CD4-positive, alpha-beta memory T cell (primary cell): Measurements from ENCODE around the gene ANKRD33B. TPM values are rescaled to one million over a fixed set of nuclear protein-coding genes. Genes with fewer than 3 reads are reported as not detected.
A peak's percentile ranks its signal among the peaks of the same experiment; 100 is the strongest.

Source experiments
- CTCF ChIA-PET: fragments of 350-600 bp; sonication (Branson Sonifier 250); formaldehyde crosslinking; loops from one replicate; lab custom pipeline; 2021; ENCODE audit warnings: inconsistent platforms; ENCODE audit not compliant: partially characterized antibody; lab: Charles Lee
- POLR2A ChIA-PET: fragments of 350-600 bp; sonication (Branson Sonifier 250); formaldehyde crosslinking; loops from one replicate; lab custom pipeline; 2021; ENCODE audit not compliant: partially characterized antibody; lab: Charles Lee
- DNase-seq, 5 donors: peaks; one replicate each; pipeline versions ENCODE4 v3.0.0 to v3.0.0-alpha.2; 2020 to 2022; ENCODE audit warnings: mixed read lengths in 1 of 5
- H3K27ac ChIP-seq: one replicate; pipeline ENCODE4 v1.7.0; 2013; ENCODE audit warnings: low read depth, low read length
- H3K27me3 ChIP-seq: 2 replicates; pipeline ENCODE4 v1.7.0; 2013; ENCODE audit warnings: mild to moderate bottlenecking, low read length, moderate library complexity; ENCODE audit not compliant: insufficient read depth
- H3K36me3 ChIP-seq: 2 replicates; pipeline ENCODE4 v1.7.0; 2013; ENCODE audit warnings: mild to moderate bottlenecking, low read length, moderate library complexity; ENCODE audit not compliant: insufficient read depth
- H3K4me1 ChIP-seq: 2 replicates; pipeline ENCODE4 v1.7.0; 2013; ENCODE audit warnings: mild to moderate bottlenecking, low read length, moderate library complexity; ENCODE audit not compliant: insufficient read depth
- H3K4me3 ChIP-seq, 2 donors: one replicate each; pipeline ENCODE4 v1.7.0; 2013; ENCODE audit warnings: low read length in 2 of 2, mild to moderate bottlenecking in 1 of 2
- H3K9me3 ChIP-seq, 2 donors: one replicate each; pipeline ENCODE4 v1.7.0; 2013; ENCODE audit warnings: low read length in 2 of 2, control low read depth in 1 of 2; ENCODE audit not compliant: control insufficient read depth in 1 of 2
- H3K27ac Mint-ChIP-seq, 7 donors: one replicate each; pipeline ENCODE4 v1.8.0; 2020 to 2021; ENCODE audit warnings: mixed read lengths in 7 of 7, mild to moderate bottlenecking in 6 of 7, inconsistent platforms in 3 of 7, moderate library complexity in 3 of 7
- H3K27me3 Mint-ChIP-seq, 2 donors: one replicate each; pipeline ENCODE4 v1.8.0; 2020 to 2021; ENCODE audit warnings: mixed read lengths in 2 of 2
- H3K36me3 Mint-ChIP-seq, 2 donors: one replicate each; pipeline ENCODE4 v1.8.0; 2020 to 2021; ENCODE audit warnings: mixed read lengths in 2 of 2, inconsistent platforms in 1 of 2, mild to moderate bottlenecking in 1 of 2
- H3K4me1 Mint-ChIP-seq, 4 donors: one replicate each; pipeline ENCODE4 v1.8.0; 2020 to 2021; ENCODE audit warnings: mixed read lengths in 4 of 4, mild to moderate bottlenecking in 1 of 4
- H3K4me3 Mint-ChIP-seq, 8 donors: one replicate each; pipeline ENCODE4 v1.8.0; 2020 to 2021; ENCODE audit warnings: mixed read lengths in 8 of 8, mild to moderate bottlenecking in 7 of 8, moderate library complexity in 6 of 8, inconsistent platforms in 3 of 8
- H3K9me3 Mint-ChIP-seq, 8 donors: one replicate each; pipeline ENCODE4 v1.8.0; 2020 to 2021; ENCODE audit warnings: mixed read lengths in 8 of 8, mild to moderate bottlenecking in 5 of 8, inconsistent platforms in 3 of 8, moderate library complexity in 1 of 8
- intact Hi-C: fragments of 100-400 bp; cut with micrococcal nuclease; formaldehyde crosslinking; loops from one replicate; pipeline ENCODE4 v1.15.1; 2023
- polyA plus RNA-seq, 2 donors: library from polyadenylated mRNA; unstranded; fragments of 300-500 nt; fragmentation: Illumina TruSeq; gene quantifications; one replicate each; pipeline ENCODE4 v1.2.3, GENCODE V29; 2021
- total RNA-seq, 2 experiments: library from RNA; stranded (reverse); gene quantifications; one replicate each; pipeline ENCODE4 v1.2.3, GENCODE V29; 2021

ANKRD33B gene
- total and polyA plus RNA-seq, 4 experiments from 2014 or later: 0.05 to 2.3 (median 1.2) TPM

- peaks cover 0 to under 1% (median 0%) of the 10 kb centered on the region in 4 donors for H3K4me1 Mint-ChIP-seq
Measured at GRCh38 chr5:10649666-10650380, 86.0 kb downstream of the ANKRD33B start.

GRCh38 chr5:10652151-10652550 is 88.3 kb downstream of the ANKRD33B start:
- DNase-seq: no peak
- H3K4me1 ChIP-seq: no peaks in the 10 kb centered on the region
- H3K4me1 Mint-ChIP-seq: no peaks in the 10 kb centered on the region
- no peak overlapping the region for H3K27ac Mint-ChIP-seq
- no peaks in the 10 kb centered on the region for H3K36me3 Mint-ChIP-seq
- H3K27me3 ChIP-seq: no peaks in the 10 kb centered on the region
- ChIA-PET POLR2A (no interaction called here), CTCF (no interaction called here)
- H3K9me3 ChIP-seq: no peaks in the 10 kb centered on the region
- intact Hi-C loops: no loop called here
- H3K4me3 ChIP-seq: no peak overlapping the region
- no peak overlapping the region for H3K27ac ChIP-seq
- H3K27me3 Mint-ChIP-seq: no peaks in the 10 kb centered on the region
- no peaks in the 10 kb centered on the region for H3K36me3 ChIP-seq
- peaks cover 0 to 2% (median 0%) of the 10 kb centered on the region in 8 donors for H3K9me3 Mint-ChIP-seq
- H3K4me3 Mint-ChIP-seq: no peak overlapping the region

More at GRCh38 chr5:10649666-10650380, 86.0 kb downstream of the ANKRD33B start:
- peaks cover 0 to 2% (median 0%) of the 10 kb centered on the region in 8 donors for H3K9me3 Mint-ChIP-seq
- DNase-seq: no peak
- no peaks in the 10 kb centered on the region for H3K27me3 Mint-ChIP-seq
- CTCF ChIA-PET: no interaction called here
- H3K36me3 ChIP-seq: no peaks in the 10 kb centered on the region
- H3K27me3 ChIP-seq: no peaks in the 10 kb centered on the region
- no peak overlapping the region for H3K27ac Mint-ChIP-seq
- H3K27ac ChIP-seq: no peak overlapping the region
- intact Hi-C loops: no loop called here
- POLR2A ChIA-PET: no interaction called here
- H3K4me3 ChIP-seq: no peak overlapping the region
- H3K4me1 ChIP-seq: no peaks in the 10 kb centered on the region
- H3K36me3 Mint-ChIP-seq: no peaks in the 10 kb centered on the region
- no peaks in the 10 kb centered on the region for H3K9me3 ChIP-seq
- H3K4me3 Mint-ChIP-seq: no peak overlapping the region

GRCh38 chr5:10652606-10653005 is 88.7 kb downstream of the ANKRD33B start:
- H3K9me3 Mint-ChIP-seq: peaks cover 0 to 2% (median 0%) of the 10 kb centered on the region in 8 donors
- Histone ChIP-seq H3K4me3 (no peak overlapping the region), H3K9me3 (no peaks in the 10 kb centered on the region), H3K36me3 (no peaks in the 10 kb centered on the region), H3K4me1 (no peaks in the 10 kb centered on the region), H3K27ac (no peak overlapping the region), H3K27me3 (no peaks in the 10 kb centered on the region)
- no peak overlapping the region for H3K27ac Mint-ChIP-seq
- H3K4me1 Mint-ChIP-seq: no peaks in the 10 kb centered on the region
- no peaks in the 10 kb centered on the region for H3K27me3 Mint-ChIP-seq
- intact Hi-C loops: no loop called here
- DNase-seq: no peak
- no peak overlapping the region for H3K4me3 Mint-ChIP-seq
- ChIA-PET CTCF (no interaction called here), POLR2A (no interaction called here)
- no peaks in the 10 kb centered on the region for H3K36me3 Mint-ChIP-seq

DNA sequence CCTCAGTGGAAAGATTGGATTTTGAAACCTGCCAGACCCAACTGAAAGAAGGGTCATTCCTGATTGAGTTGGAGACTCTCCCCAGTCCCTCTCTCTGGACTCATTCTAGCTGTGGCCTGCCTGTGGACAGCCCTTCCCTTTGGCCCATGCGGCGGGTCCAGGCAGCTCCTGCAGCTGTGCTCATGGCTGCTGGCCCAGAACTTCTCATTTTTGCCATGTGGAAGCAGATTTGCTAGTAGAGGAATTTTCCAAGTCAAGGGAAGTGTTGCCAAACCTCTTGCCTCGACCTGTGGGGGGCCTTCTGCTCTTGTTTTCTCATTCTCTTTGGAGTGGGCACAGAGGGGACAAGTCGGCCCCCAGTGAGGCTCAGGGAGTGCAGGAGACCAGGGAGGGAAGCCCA is 89.2 kb downstream of the ANKRD33B start:
- H3K27me3 ChIP-seq: no peaks in the 10 kb centered on the region
- Mint-ChIP-seq H3K4me1 (no peaks in the 10 kb centered on the region), H3K4me3 (no peak overlapping the region), H3K27me3 (no peaks in the 10 kb centered on the region), H3K9me3 (peaks cover 0 to 2% (median 0%) of the 10 kb centered on the region in 8 donors), H3K27ac (no peak overlapping the region), H3K36me3 (no peaks in the 10 kb centered on the region)
- no peak overlapping the region for H3K4me3 ChIP-seq
- CTCF ChIA-PET: no interaction called here
- H3K27ac ChIP-seq: no peak overlapping the region
- POLR2A ChIA-PET: no interaction called here
- no peaks in the 10 kb centered on the region for H3K4me1 ChIP-seq
- no peaks in the 10 kb centered on the region for H3K36me3 ChIP-seq
- intact Hi-C loops: no loop called here
- no peak for DNase-seq
- no peaks in the 10 kb centered on the region for H3K9me3 ChIP-seq

GRCh38 chr5:10653751-10654400 is 90.0 kb downstream of the ANKRD33B start:
- H3K36me3 ChIP-seq: no peaks in the 10 kb centered on the region
- ChIA-PET POLR2A (no interaction called here), CTCF (no interaction called here)
- intact Hi-C loops: no loop called here
- peaks cover 0 to 4% (median 0%) of the 10 kb centered on the region in 8 donors for H3K9me3 Mint-ChIP-seq
- no peaks in the 10 kb centered on the region for H3K9me3 ChIP-seq
- no peak overlapping the region for H3K4me3 ChIP-seq
- H3K27ac Mint-ChIP-seq: no peak overlapping the region
- no peaks in the 10 kb centered on the region for H3K4me1 ChIP-seq
- no peaks in the 10 kb centered on the region for H3K4me1 Mint-ChIP-seq
- H3K27me3 ChIP-seq: no peaks in the 10 kb centered on the region
- no peak overlapping the region for H3K4me3 Mint-ChIP-seq
- H3K27ac ChIP-seq: no peak overlapping the region
- no peaks in the 10 kb centered on the region for H3K27me3 Mint-ChIP-seq
- no peaks in the 10 kb centered on the region for H3K36me3 Mint-ChIP-seq
- DNase-seq: no peak

GRCh38 chr5:10654566-10654965 is 90.7 kb downstream of the ANKRD33B start:
- Mint-ChIP-seq H3K4me1 (no peaks in the 10 kb centered on the region), H3K27me3 (no peaks in the 10 kb centered on the region), H3K36me3 (no peaks in the 10 kb centered on the region), H3K27ac (peak overlapping the region in 1 of 7 donors; percentile 20), H3K4me3 (no peak overlapping the region), H3K9me3 (peaks cover 0 to 4% (median 0%) of the 10 kb centered on the region in 8 donors)
- ChIA-PET POLR2A (no interaction called here), CTCF (no interaction called here)
- H3K27me3 ChIP-seq: no peaks in the 10 kb centered on the region
- DNase-seq: no peak
- H3K27ac ChIP-seq: no peak overlapping the region
- H3K4me1 ChIP-seq: no peaks in the 10 kb centered on the region
- no peak overlapping the region for H3K4me3 ChIP-seq
- intact Hi-C loops: no loop called here
- no peaks in the 10 kb centered on the region for H3K36me3 ChIP-seq
- no peaks in the 10 kb centered on the region for H3K9me3 ChIP-seq

DNA sequence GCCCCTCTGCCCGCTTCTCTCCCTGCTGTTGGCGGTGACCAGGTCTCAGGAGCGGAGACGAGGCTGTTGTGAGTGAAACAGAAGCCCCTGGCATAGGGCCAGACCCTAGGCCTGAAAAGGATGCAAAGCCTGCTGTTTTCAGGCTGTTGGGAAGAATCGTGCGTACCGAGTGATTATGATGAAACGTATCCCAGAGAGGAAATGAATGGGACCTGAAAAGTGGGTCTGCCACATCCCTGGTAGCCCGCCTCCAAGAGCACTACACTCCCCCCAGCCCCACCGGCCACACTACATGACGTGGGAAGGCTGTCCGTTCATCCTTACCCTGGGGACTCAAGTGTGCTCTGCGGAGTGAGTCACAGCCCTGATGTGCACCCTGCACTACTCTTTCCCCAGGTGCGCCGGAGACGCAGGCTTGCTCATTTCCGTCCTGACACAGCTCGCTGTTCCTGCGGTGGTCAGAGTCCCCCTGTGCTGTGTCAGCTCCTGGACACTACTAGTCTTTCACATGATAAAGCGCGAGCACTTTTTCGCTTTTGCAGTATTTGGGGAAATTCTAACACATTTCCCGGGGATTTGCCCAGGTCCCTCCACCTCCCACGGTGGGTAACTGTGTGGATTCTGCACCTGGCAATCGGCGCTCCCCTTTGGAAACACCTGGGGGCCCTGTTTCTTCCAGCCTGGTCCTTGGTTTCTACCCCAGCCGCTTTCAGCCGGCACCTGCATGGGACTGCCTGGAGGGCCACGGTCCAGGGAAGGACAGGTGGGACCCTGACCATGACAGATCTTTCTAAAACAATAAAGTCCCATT is 91.5 kb downstream of the ANKRD33B start:
- Histone ChIP-seq H3K4me1 (no peaks in the 10 kb centered on the region), H3K4me3 (no peak overlapping the region), H3K36me3 (no peaks in the 10 kb centered on the region), H3K27me3 (no peaks in the 10 kb centered on the region), H3K27ac (no peak overlapping the region), H3K9me3 (no peaks in the 10 kb centered on the region)
- Mint-ChIP-seq H3K9me3 (peaks cover 0 to 4% (median 0%) of the 10 kb centered on the region in 8 donors), H3K4me3 (no peak overlapping the region), H3K27me3 (no peaks in the 10 kb centered on the region), H3K4me1 (no peaks in the 10 kb centered on the region), H3K36me3 (no peaks in the 10 kb centered on the region), H3K27ac (no peak overlapping the region)
- ChIA-PET POLR2A (no interaction called here), CTCF (no interaction called here)
- no peak for DNase-seq
- intact Hi-C loops: no loop called here
